ENCODE results near the gene KMT2E.

DNA sequence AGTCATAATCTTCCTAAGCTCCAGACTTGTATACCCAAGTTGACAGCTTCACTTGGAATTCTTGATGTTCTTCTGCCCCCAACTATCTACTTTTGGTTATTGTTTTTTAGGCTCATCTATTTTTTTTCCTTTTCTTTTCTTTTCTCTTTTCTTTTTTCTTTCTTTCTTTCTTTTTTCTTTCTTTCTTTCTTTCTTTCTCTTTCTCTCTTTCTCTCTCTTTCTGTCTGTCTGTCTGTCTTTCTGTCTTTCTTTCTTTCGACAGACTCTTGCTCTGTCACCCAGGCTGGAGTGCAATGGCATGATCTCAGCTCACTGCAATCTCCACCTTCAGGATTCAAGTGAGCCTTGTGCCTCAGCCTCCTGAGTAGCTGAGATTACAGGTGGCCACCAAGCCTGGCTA is 36.5 kb downstream of the KMT2E start:
- TF ChIP-seq, protein P1, sequence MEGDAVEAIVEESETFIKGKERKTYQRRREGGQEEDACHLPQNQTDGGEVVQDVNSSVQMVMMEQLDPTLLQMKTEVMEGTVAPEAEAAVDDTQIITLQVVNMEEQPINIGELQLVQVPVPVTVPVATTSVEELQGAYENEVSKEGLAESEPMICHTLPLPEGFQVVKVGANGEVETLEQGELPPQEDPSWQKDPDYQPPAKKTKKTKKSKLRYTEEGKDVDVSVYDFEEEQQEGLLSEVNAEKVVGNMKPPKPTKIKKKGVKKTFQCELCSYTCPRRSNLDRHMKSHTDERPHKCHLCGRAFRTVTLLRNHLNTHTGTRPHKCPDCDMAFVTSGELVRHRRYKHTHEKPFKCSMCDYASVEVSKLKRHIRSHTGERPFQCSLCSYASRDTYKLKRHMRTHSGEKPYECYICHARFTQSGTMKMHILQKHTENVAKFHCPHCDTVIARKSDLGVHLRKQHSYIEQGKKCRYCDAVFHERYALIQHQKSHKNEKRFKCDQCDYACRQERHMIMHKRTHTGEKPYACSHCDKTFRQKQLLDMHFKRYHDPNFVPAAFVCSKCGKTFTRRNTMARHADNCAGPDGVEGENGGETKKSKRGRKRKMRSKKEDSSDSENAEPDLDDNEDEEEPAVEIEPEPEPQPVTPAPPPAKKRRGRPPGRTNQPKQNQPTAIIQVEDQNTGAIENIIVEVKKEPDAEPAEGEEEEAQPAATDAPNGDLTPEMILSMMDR (IDR thresholded peaks at IDR 0.05; ENCODE audit: low read depth, low read length, poor library complexity, severe bottlenecking) = no peak
- TF ChIP-seq EZH2phosphoT487 (IDR thresholded peaks at IDR 0.05; ENCODE audit: borderline replicate concordance, low read length) = no peak

Measured in DOHH2 (cell line).